KOPT-K1 (cell line): Measurements from ENCODE around the gene MAPK11.

ENCODE experiments used
- H3K27ac ChIP-seq: fragments of 200-600 bp; sonication (generic); 2 replicates; pipeline ENCODE4 v1.5.1; 2016; ENCODE audit warnings: antibody characterized with exemption, mild to moderate bottlenecking, low read depth, low read length; ENCODE audit not compliant: poor library complexity, severe bottlenecking
- H3K36me3 ChIP-seq: fragments of 200-600 bp; sonication (generic); 2 replicates; pipeline ENCODE4 v1.5.1; 2017; ENCODE audit warnings: antibody characterized with exemption, mild to moderate bottlenecking, low read length, moderate library complexity; ENCODE audit not compliant: insufficient read depth
- H3K9me3 ChIP-seq: fragments of 200-600 bp; sonication (generic); 2 replicates; pipeline ENCODE4 v1.5.1; 2017; ENCODE audit warnings: antibody characterized with exemption, low read length, mild to moderate bottlenecking; ENCODE audit not compliant: insufficient read depth, poor library complexity, severe bottlenecking

MAPK11 gene

DNA sequence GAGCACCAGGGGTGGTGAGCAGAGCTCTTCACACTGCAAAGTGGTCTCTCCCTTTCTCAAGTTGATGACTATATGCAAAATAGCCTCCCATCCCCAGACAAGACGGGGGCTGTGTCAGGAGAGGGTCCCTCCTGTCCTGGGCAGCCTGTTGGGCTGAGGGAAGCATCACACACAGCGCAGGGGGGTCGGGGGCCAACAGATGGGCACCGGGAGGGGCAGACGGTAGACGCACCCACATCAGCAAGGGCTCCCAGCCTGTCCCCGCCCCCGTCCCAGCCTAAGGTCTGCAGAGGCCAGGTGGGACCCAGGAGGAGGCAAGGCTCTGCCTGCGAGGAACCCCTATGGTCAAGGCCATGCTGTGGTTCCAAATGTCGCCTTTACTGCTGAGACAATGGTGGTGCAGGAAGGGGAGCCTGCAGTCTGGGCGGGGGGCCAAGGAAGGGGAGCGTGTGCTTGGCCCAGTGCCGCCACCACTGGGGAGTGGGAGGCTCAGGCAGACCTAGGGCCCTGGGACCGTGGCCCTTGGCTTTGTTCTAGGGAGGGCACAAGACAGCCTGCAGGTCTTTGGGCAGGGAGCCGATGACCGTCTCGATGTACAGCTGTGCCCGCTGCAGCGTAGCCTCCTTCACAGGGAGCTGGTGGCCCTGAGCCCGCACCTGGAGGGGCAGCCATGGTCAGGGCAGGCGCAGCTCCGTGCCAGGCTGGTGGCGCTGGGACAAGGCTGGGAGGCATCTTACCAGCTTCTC lies 41.6 kb upstream of the MAPK11 start:
- H3K9me3 ChIP-seq: no peaks in the 10 kb centered on the region
- no peaks in the 10 kb centered on the region for H3K36me3 ChIP-seq
- no peak overlapping the region for H3K27ac ChIP-seq

- Histone ChIP-seq H3K36me3 (no peaks in the 10 kb centered on the region), H3K9me3 (no peaks in the 10 kb centered on the region), H3K27ac (no peak overlapping the region)
Measured at GRCh38 chr22:50310949-50311444, 40.8 kb upstream of the MAPK11 start.

- H3K9me3 ChIP-seq: no peaks in the 10 kb centered on the region
- no peaks in the 10 kb centered on the region for H3K36me3 ChIP-seq
- H3K27ac ChIP-seq: no peak overlapping the region
Measured at GRCh38 chr22:50310031-50310722, 40.0 kb upstream of the MAPK11 start.

DNA sequence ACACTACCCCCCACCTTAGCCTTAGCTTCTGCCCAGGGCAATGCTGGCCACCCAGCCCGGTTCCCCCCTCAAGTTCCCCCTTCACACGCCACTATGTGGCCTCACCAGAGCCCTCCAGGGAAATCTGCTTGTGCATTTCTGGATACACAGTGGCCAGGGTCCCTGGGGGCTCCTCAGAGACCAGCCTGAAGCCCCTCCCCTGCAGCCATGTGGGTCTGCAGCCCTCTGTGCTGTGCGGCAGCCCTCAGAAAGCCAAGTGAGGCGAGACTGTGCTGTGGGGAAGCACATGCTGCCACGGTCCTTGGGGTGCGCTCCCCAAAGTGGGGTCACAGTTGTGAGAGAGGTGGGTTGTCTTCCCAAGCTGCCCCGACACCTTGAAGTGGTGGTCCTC lies 39.4 kb upstream of the MAPK11 start:
- Histone ChIP-seq H3K9me3 (no peaks in the 10 kb centered on the region), H3K27ac (no peak overlapping the region), H3K36me3 (no peaks in the 10 kb centered on the region)

GRCh38 chr22:50308986-50309600 lies 38.9 kb upstream of the MAPK11 start:
- Histone ChIP-seq H3K9me3 (no peaks in the 10 kb centered on the region), H3K27ac (no peak overlapping the region), H3K36me3 (no peaks in the 10 kb centered on the region)

DNA sequence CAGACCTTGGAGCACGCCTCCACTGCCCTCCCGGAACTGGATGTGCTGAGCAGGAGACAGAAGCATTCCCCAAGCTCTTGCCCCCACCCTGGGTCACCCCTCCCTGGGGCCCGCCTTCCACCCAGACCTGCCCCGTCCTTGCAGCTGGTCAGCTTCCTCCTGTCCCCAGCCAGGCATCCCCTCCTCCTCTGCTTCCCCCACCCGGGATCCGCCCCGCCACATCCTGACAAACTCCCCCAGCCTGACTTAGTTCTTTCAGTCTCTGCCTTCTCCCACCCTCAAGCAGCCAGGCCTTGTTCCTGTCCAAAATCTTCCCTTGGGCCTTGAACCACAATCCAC lies 38.4 kb upstream of the MAPK11 start:
- Histone ChIP-seq H3K36me3 (no peaks in the 10 kb centered on the region), H3K9me3 (no peaks in the 10 kb centered on the region), H3K27ac (no peak overlapping the region)

DNA sequence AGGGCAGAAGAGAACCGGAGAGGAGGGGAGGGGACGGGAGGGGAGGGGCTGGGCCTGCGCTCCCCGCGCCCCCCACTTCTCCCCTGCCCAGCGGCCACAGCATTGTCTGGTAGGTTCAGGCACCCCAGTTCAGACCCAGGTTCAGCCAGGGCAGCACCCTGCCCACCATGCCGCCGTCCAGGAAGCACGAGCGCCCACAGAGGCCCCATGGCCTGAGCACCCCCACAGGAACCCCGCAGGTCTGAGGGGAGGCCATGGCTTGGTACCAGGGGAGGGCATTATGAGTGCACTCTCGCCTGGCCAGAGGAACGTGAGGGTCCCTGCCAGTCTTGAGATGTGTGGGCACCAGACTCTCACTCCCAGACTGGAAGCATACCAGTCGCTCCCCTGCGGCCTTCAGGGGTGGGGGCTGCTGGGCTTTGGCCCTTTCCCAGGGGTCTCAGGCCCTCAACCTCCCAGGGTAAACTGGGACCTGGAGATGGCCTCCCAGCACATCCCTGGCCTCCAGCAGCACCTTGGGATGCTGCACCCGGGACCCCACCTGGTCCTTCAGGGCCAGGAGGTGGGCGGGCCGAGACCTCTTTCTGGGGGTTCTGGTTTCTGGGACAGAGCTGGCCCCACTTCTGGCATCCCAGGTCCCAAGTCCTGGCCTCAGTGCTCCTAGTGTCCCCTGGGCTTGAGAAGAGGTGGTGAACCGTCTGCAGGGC lies 37.9 kb upstream of the MAPK11 start:
- H3K27ac ChIP-seq: no peak overlapping the region

GRCh38 chr22:50306753-50307749 lies 36.9 kb upstream of the MAPK11 start, which contains the start of gene PLXNB2:
PLXNB2 (minus strand) TSS chr22:50307646; CDS start chr22:50290584, 17,062 bp downstream.
- no peaks in the 10 kb centered on the region for H3K36me3 ChIP-seq
- no peak within 1 kb of the TSS for H3K27ac ChIP-seq
- no peaks in the 10 kb centered on the region for H3K9me3 ChIP-seq

More for the DNA sequence above, 37.9 kb upstream of the MAPK11 start:
- H3K36me3 ChIP-seq: no peaks in the 10 kb centered on the region
- no peaks in the 10 kb centered on the region for H3K9me3 ChIP-seq

DNA sequence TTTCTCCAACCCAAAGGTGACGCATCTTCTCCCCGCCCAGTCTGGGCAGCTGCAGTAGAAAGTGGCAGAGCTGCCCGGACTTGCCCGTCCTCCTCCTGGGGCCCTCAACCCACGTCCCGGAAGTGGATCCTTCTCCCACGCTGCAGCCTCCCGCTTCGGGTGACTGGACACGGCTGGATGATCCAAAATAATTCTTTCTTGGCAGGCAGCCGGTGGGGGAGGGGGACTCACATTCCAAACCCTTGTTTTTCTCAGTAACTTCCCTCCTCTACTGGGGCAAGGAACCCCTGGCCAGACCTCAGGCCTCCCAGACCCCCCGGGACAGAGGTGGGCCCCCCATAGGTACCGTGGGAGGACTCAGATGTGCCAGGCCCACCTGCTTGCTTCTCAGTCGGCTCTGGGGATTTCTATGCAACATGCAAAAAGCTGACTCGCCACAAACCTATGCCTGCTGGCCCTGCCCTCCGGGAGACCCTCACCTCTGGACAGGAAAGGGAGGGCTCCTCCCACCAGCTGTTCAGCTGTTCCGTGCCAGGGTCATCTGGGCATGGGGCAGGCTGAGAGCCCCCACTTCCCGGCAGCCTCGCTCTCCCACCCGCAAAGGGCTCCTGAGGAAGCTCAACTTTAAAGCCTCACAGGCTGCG lies 35.9 kb upstream of the MAPK11 start:
- Histone ChIP-seq H3K9me3 (no peaks in the 10 kb centered on the region), H3K27ac (no peak overlapping the region), H3K36me3 (no peaks in the 10 kb centered on the region)

GRCh38 chr22:50305393-50305922 lies 35.3 kb upstream of the MAPK11 start:
- no peaks in the 10 kb centered on the region for H3K9me3 ChIP-seq
- no peaks in the 10 kb centered on the region for H3K36me3 ChIP-seq
- no peak overlapping the region for H3K27ac ChIP-seq

GRCh38 chr22:50304528-50305392 lies 34.6 kb upstream of the MAPK11 start:
- Histone ChIP-seq H3K36me3 (no peaks in the 10 kb centered on the region), H3K27ac (no peak overlapping the region), H3K9me3 (no peaks in the 10 kb centered on the region)

GRCh38 chr22:50303848-50304527 lies 33.8 kb upstream of the MAPK11 start:
- Histone ChIP-seq H3K27ac (no peak overlapping the region), H3K36me3 (no peaks in the 10 kb centered on the region), H3K9me3 (no peaks in the 10 kb centered on the region)
